Heart left ventricle (tissue), 16 donors: ENCODE data around the gene IREB2. TPM values are rescaled to one million over a fixed set of nuclear protein-coding genes. Genes with fewer than 3 reads are reported as not detected.

Experiments
- ATAC-seq, 4 donors: fragments of 200-7000 bp; cut with Tn5 transposase; one replicate each; pipeline ENCODE4 v1.9.1; 2020 to 2022; ENCODE audit warnings: moderate library complexity in 4 of 4, mild to moderate bottlenecking in 3 of 4, moderate number of reproducible peaks in 1 of 4
- DNase-seq, 5 donors: peaks; one replicate each; pipeline ENCODE4 v3.0.0-alpha.2; 2020
- H3K27ac ChIP-seq, 12 donors: fragments of 200-600 bp; sonication (generic) in 4 of 12; one replicate each; pipeline versions ENCODE4 v1.5.0 to v1.8.0; 2016 to 2022; ENCODE audit warnings: mild to moderate bottlenecking in 2 of 12
- H3K27me3 ChIP-seq, 9 donors: fragments of 200-600 bp; sonication (generic) in 2 of 9; one replicate each; pipeline versions ENCODE4 v1.5.1 to v1.8.0; 2016 to 2022; ENCODE audit warnings: mild to moderate bottlenecking in 3 of 9
- H3K36me3 ChIP-seq, 9 donors: fragments of 200-600 bp; sonication (generic) in 2 of 9; one replicate each; pipeline versions ENCODE4 v1.5.0 to v1.8.0; 2018 to 2022; ENCODE audit warnings: mild to moderate bottlenecking in 2 of 9
- H3K4me1 ChIP-seq, 12 donors: fragments of 200-600 bp; sonication (generic) in 4 of 12; one replicate each; pipeline versions ENCODE4 v1.5.0 to v1.8.0; 2016 to 2022; ENCODE audit warnings: mild to moderate bottlenecking in 3 of 12
- H3K4me3 ChIP-seq, 12 donors: fragments of 200-600 bp; sonication (generic) in 4 of 12; one replicate each; pipeline versions ENCODE4 v1.5.0 to v1.8.0; 2017 to 2022; ENCODE audit warnings: mild to moderate bottlenecking in 9 of 12, moderate library complexity in 4 of 12
- H3K9me3 ChIP-seq, 12 donors: fragments of 200-600 bp; sonication (generic) in 4 of 12; one replicate each; pipeline versions ENCODE4 v1.5.0 to v1.8.0; 2016 to 2022; ENCODE audit warnings: mild to moderate bottlenecking in 1 of 12
- POLR2A ChIP-seq, 2 donors: fragments of 450-650 bp; IDR thresholded peaks; one replicate each; pipeline ENCODE4 v1.6.1; 2017; ENCODE audit warnings: antibody characterized with exemption in 2 of 2, mild to moderate bottlenecking in 2 of 2, moderate library complexity in 2 of 2
- WGBS, 4 donors: extraction: QIAGEN DNeasy Blood & Tissue Kit in 2 of 4; methylation state at CpG; one replicate each; pipeline versions ENCODE4 v1.1.5 to v1.1.7; 2013 to 2018; 5-methylcytosine and 5-hydroxymethylcytosine counted together
- intact Hi-C, 10 donors: fragments of 100-400 bp; cut with DNase I; formaldehyde crosslinking; loops; one replicate each; pipeline versions ENCODE4 v1.11.1 to v1.14.2; 2022
- polyA plus RNA-seq, 2 donors: library from polyadenylated mRNA; stranded (reverse); fragments of 200-250 nt; gene quantifications; one replicate each; pipeline ENCODE4 v1.2.3, GENCODE V29; 2013
- total RNA-seq, 9 donors: library from RNA; depleted of rRNA in 2 of 9; stranded (reverse); fragments of >200 nt in 2 of 9; fragmentation: NEBNext Ultra II Directional in 3 of 9; extraction: Animal tissue kit (Norgen Biotek cat#: 25700) in 3 of 9; gene quantifications; one replicate each; pipeline versions ENCODE4 v1.1.0 to v1.2.4, GENCODE V29; 2016 to 2023
- TF ChIP-seq, protein P1 (sequence below), 12 donors: fragments of 200-600 bp; sonication (generic) in 4 of 12; IDR thresholded peaks; one replicate each; pipeline versions ENCODE4 v1.5.0 to v1.8.0; 2018 to 2022; ENCODE audit warnings: antibody characterized with exemption in 12 of 12, mild to moderate bottlenecking in 5 of 12
- donor health status: ischemic (EF 13 %, LVEDD 7.1; RV severe dilation, severe dysfunction).
- donor health status: healthy with polysubstance abuse.
- donor health status: DM: no; HTN: yes; CAD: no.
- donor health status: DM: no; HTN: no; CAD: no.
- donor health status: ischemic (EF 25% LVEDD 6.9; RV normal size, moderate dysfunction).
- donor health status: ischemic (EF 25% LVEDD 5.7; RV mildly dilated, moderate dysfunction).
- donor health status: healthy.
- donor health status: DM: yes; HTN: yes; CAD: no.
- donor health status: ischemic (EF 35%, LVEDD 5.7; RV mildly dilated, moderate dysfunction).
- donor health status: nonischemic (EF 11% LVEDD 7.7; RV severe dilation, severe dysfunction).
- donor health status: DM: yes; HTN: yes; CAD: no.
- donor health status: PGD.
- donor health status: ischemic (EF 29% LVEDD 5.4; RV normal size, mild dysfunction).
- donor health status: nonischemic (EF 23%, LVEDD 6.1; RV moderate dilation, normal function).

Gene IREB2
- total and polyA plus RNA-seq, 11 donors, result 6.3 to 50.0 (median 29.5) TPM

DNA sequence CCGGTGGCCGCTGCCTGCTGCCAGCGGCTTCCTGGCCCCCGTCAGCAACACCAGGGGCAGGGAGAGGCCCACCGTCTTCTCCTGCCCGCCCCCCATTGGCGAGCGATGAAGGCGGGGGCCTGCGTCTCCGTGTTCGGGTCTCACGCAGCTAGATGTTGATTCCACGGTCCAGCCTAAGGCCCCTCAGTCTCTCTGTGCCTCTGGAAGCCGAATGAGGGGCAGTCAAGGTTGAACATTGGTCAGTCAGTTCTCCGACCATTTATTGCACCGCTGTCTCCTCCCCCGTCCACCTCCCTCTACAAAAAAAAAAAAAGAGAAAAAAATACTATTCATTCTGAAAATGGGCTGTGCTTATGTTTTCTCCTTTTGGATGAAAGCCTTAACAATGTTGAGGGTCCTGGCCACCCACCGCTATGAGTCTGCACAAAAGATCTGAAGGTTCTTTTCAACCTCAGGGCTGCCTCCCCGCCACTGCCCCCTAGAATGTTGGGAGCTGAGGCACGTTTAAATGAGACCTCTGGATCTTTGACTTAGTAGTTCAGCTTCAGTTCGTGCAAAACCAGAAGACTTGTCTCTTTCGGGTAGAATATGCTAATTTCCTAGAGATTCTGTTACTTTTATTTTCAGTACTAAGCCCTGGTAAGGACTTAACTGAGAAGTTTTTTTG lies 736 bp downstream of the IREB2 start:
- H3K4me3 ChIP-seq, result peak overlapping the region; percentile 69 to 96 (median 87)
- DNase-seq (peak in 1 of 5 donors; percentile 51), ATAC-seq (peak in 1 of 4 donors; percentile 46)
- intact Hi-C loops, result loop anchor here in 2 of 10 donors (2.0 to 5.0 kb wide), 2 partner anchors 18 to 34 kb away; no protein-coding TSS in a partner anchor
- H3K27ac ChIP-seq, result peak overlapping the region; percentile 86 to 98 (median 96)
- H3K36me3 ChIP-seq, result peaks cover 0 to 42% (median 34%) of the 10 kb centered on the region in 9 donors
- H3K4me1 ChIP-seq, result peaks cover 4 to 58% (median 43%) of the 10 kb centered on the region in 12 donors
- no peak for TF ChIP-seq POLR2A (IDR thresholded peaks at IDR 0.05)
- TF ChIP-seq, protein P1, sequence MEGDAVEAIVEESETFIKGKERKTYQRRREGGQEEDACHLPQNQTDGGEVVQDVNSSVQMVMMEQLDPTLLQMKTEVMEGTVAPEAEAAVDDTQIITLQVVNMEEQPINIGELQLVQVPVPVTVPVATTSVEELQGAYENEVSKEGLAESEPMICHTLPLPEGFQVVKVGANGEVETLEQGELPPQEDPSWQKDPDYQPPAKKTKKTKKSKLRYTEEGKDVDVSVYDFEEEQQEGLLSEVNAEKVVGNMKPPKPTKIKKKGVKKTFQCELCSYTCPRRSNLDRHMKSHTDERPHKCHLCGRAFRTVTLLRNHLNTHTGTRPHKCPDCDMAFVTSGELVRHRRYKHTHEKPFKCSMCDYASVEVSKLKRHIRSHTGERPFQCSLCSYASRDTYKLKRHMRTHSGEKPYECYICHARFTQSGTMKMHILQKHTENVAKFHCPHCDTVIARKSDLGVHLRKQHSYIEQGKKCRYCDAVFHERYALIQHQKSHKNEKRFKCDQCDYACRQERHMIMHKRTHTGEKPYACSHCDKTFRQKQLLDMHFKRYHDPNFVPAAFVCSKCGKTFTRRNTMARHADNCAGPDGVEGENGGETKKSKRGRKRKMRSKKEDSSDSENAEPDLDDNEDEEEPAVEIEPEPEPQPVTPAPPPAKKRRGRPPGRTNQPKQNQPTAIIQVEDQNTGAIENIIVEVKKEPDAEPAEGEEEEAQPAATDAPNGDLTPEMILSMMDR (IDR thresholded peaks at IDR 0.05), result peak in 4 of 12 donors; percentile 6 to 29 (median 14)
- H3K9me3 ChIP-seq, result no peaks in the 10 kb centered on the region
- no peaks in the 10 kb centered on the region for H3K27me3 ChIP-seq
- 0 to 1% (median 0%) methylated on average over 16 to 23 of the region's 23 CpGs for WGBS, 4 donors

- Histone ChIP-seq H3K4me1 (peaks cover 4 to 68% (median 44%) of the 10 kb centered on the region in 12 donors), H3K27ac (no peak overlapping the region), H3K4me3 (no peak overlapping the region), H3K27me3 (no peaks in the 10 kb centered on the region), H3K36me3 (peaks cover 0 to 61% (median 52%) of the 10 kb centered on the region in 9 donors), H3K9me3 (no peaks in the 10 kb centered on the region)
- no peak for ATAC-seq
- no peak for TF ChIP-seq POLR2A (IDR thresholded peaks at IDR 0.05)
- TF ChIP-seq, protein P1 (IDR thresholded peaks at IDR 0.05), result no peak
- intact Hi-C loops, result no loop called here
- no peak for DNase-seq
- WGBS, 4 donors, result 78 to 87% (median 82%) methylated on average over 3 of the region's 3 CpGs
These were observed 2.7 kb downstream of the IREB2 start for GRCh38 chr15:78440375-78441373.

GRCh38 chr15:78444255-78444654 lies 6.2 kb downstream of the IREB2 start:
- DNase-seq (no peak), ATAC-seq (no peak)
- Histone ChIP-seq H3K9me3 (no peaks in the 10 kb centered on the region), H3K36me3 (peaks cover 0 to 79% (median 73%) of the 10 kb centered on the region in 9 donors), H3K27me3 (no peaks in the 10 kb centered on the region), H3K4me3 (no peak overlapping the region), H3K4me1 (peaks cover 4 to 81% (median 52%) of the 10 kb centered on the region in 12 donors), H3K27ac (no peak overlapping the region)
- TF ChIP-seq POLR2A (IDR thresholded peaks at IDR 0.05), result no peak
- TF ChIP-seq, protein P1 (IDR thresholded peaks at IDR 0.05), result no peak
- intact Hi-C loops, result no loop called here
- 80 to 90% (median 83%) methylated on average over 1 of the region's 1 CpG for WGBS, 4 donors

- WGBS, 4 donors, result 90 to 96% (median 94%) methylated on average over 2 of the region's 2 CpGs
- Histone ChIP-seq H3K9me3 (no peaks in the 10 kb centered on the region), H3K4me3 (no peak overlapping the region), H3K27me3 (no peaks in the 10 kb centered on the region), H3K4me1 (peaks cover 0 to 76% (median 48%) of the 10 kb centered on the region in 12 donors), H3K36me3 (peaks cover 0 to 72% (median 60%) of the 10 kb centered on the region in 9 donors), H3K27ac (no peak overlapping the region)
- TF ChIP-seq, protein P1 (IDR thresholded peaks at IDR 0.05), result no peak
- TF ChIP-seq POLR2A (IDR thresholded peaks at IDR 0.05), result no peak
- no peak for DNase-seq
- intact Hi-C loops, result no loop called here
- no peak for ATAC-seq
These were observed 7.9 kb downstream of the IREB2 start for GRCh38 chr15:78445875-78446274.
